Forelimb muscle (tissue), 1 donor: ENCODE results near the gene TRABD2B. TPM values are rescaled to one million over a fixed set of nuclear protein-coding genes. Genes with fewer than 3 reads are reported as not detected.

Experiments
- DNase-seq: peaks from one replicate; pipeline ENCODE4 v3.0.0-alpha.2; 2013; ENCODE audit warnings: low read depth
- polyA plus RNA-seq: library from polyadenylated mRNA; unstranded; fragments of 120-200 nt; gene quantifications from one replicate; pipeline ENCODE4 v1.2.1, GENCODE V29; 2013; ENCODE audit not compliant: insufficient read length

The TRABD2B gene
- polyA plus RNA-seq, 1 donor = 3.8 TPM

DNA sequence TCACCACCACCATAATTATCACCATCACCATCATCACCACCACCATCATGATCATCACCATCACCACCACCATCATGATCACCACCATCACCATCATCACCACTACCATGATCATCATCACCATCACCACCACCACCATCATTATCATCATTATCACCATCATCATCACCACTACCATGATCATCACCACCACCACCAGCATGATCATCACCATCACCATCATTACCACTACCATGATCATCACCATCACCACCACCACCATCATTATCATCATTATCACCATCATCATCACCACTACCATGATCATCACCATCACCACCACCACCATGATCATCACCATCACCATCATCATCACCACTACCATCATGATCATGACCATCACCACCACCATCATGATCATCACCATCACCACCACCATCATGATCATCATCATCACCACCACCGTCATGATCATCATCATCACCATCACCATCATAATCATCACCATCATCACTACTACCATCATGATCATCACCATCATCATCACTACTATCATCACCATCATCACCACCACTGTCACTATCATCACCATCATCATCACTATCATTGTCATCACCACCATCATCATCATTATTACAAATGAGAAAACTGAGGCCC, 60.2 kb downstream of the TRABD2B start:
- no peak for DNase-seq

DNA sequence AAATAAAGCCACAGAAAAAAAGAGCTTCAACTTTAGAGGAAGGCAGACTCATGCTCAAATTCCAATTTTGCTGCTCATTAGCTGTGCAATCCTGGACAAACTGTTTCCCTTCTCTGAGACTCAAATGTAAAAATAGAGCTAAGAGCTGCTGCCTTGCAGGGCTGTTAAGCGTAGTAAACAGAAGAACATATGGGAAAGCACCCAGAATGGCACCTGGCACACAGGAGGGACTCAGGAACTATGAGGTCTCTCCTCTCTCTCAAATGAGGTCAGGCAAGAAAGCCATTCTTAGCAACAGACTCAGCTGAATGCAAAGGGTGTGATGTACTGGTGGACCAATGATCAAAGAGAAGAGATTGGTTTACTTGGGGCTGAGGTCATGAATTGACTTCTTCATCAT, 61.3 kb downstream of the TRABD2B start:
- DNase-seq = no peak

DNA sequence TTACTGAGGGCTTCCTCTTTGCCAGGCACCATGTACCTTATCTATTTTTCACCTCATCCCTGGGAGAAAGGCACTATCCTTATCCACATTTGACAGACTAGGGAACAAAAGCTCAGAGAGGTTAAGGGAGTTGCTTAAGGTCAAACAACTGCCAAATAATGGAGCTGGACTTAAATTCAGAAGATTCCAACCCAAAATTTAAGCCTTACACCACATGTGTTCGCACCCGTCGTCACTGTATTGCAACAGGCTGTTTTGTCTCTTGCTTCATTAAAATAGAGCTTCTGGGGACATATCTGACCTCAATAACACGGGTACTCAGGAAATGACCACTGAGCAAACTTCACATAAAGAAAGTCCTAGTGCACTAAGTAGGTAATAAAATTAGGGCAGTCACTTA, 62.0 kb downstream of the TRABD2B start:
- no peak for DNase-seq

- no peak for DNase-seq
These were observed 62.9 kb downstream of the TRABD2B start for GRCh38 chr1:47934243-47934805.

DNA sequence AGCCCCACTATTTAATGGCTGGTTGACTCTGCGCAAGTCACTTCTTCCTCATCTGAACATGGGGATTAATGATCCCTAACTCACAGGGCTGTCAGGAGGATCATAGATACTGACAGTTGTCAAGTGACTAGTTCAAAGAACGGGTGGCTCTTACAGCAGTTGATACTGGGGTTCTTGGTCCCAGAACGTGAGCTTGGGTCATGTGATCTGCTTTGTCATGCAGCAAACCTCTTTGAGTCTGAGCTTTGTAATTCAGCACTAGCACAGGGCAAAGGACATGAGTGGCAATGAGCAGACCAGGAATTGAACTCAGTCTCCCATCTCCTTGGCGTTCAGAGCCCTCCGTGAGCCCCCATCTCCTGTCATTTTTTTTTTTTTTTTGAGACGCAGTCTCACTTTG, 64.4 kb downstream of the TRABD2B start:
- no peak for DNase-seq

- DNase-seq = no peak
These were observed 65.8 kb downstream of the TRABD2B start for GRCh38 chr1:47931395-47931794.

DNA sequence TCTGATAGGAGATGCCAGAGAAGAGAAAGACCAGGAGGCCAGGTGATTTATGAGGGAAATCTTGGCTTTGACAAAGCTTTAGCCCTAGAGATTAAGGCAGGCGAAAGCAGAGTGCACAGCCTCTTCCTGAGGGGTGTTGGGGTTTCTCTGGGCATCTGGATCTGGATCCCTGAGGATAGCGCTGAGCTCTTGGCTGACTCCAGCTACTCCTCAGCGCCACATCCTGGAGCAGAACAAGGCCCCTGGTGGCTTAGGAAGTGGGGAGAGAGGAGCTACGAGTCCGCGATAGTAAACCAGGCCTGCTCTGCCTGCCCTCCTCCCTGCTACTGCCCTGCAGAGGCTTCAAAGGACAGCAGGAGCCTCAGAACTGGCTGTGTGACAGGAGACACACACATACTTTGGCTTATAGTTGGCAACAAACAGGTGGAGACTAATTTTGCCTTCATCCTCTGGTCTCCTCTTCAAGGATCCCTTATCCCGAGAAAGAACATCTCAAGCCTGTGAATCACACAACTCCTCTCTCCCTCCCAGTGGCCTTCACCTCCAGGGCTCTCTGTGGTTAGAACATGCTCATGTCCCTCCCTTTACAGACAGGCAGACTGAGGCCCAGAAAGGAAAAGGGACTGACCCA, 66.9 kb downstream of the TRABD2B start:
- DNase-seq = no peak

DNA sequence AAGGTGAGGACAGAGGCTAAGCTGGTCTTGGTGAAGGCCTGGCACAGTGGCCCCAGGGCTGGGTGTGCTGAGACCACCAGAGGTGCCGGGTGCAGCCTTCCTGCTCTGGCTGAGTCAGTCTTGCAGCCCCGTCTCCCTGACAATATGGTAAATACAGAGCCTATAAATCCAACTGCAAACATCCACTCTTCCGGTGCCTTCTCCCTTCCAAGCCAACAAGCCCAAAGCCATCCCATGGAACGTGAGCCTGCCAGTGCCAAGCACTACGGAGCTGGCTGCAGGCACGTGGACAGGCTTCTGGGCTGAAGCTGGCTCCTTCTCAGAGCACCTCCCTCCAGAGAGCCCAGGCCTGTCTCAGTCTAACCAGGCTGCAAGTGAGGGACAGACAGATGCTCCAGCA, 70.0 kb downstream of the TRABD2B start:
- no peak for DNase-seq

DNA sequence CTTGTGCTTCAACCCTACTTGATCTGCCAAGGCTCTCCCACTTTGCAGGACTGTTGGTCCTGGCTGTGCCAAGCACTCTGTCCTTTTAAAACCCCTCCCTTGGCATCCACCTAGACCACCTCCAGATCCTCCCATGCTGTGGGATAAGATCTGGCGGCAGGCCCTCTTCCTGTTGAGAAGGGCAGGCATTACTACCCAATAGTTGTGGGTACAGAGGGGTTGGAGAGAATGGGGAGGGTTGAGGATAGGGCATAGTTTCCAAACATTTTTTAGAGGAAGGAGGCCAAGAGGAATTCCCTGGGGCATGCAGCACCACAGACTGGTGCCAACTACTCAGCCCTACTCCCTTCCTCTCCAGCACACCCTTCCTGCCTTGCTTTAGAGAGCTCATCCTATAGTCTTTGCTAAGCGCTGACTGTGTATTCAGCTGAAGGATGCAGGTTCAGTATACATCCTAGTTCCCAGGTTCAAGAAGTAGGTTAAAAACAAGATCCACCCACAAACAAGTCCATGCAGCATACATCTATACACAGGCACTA, 70.7 kb downstream of the TRABD2B start:
- DNase-seq = no peak

DNA sequence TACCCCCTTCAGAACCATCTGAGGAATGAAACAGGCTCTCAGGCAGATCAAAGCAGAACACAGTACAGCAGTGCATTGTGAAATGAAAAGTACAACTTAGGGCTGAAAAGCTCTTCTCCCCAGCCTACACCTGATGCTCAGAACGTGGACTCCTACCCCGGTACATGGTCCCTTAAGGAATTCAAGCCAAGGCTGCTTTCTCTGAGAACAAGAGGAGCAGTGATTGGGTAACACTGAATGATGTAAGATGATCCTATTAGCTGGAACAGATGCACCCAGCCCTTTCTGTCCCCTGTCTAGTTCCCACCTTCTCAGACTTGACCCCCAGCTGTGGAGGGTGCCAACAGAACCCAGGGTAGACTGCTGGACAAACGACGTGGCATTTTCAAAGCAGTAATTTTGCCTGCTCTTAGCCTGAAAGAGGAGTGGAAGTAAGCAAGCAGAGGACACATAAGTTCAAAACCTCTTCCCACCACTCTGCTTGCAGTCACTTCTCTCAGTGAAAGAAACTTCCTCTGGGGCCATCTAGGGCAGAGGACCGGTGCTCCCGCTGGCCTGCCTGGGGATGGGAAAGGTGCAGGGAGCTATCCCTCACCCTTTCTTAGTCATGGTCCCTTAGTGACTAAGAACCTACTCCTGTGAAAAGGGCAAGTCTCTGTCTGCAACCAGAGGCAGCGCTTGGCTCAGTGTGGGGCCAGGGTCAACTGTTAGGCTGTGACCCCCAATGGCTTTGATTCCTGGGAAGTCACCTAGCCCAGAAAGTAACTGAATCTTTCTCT, 72.7 kb downstream of the TRABD2B start:
- DNase-seq = no peak

DNA sequence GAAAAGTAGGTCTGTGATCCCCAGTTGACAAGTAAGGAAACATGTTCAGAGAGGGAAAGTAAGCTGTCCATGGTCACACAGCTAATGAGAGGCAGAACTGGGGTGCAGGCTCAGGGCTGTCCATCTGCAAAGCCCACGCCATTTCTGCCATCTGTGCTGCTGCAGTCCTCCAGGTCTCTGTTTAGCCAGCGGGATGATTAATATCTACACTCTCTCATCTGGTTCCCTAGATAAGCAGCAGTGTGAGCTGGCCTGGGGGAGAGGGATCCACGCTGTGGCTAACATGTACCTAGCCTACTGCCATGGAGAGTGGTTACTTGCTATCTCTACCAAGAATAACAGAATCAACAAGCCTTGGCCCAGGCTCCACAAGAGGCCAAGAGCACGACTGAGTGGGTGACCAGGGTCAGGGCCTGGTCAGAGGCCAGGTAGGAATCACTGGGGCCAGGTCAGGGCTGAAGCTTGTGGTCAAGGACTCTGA, 75.2 kb downstream of the TRABD2B start:
- DNase-seq = no peak

DNA sequence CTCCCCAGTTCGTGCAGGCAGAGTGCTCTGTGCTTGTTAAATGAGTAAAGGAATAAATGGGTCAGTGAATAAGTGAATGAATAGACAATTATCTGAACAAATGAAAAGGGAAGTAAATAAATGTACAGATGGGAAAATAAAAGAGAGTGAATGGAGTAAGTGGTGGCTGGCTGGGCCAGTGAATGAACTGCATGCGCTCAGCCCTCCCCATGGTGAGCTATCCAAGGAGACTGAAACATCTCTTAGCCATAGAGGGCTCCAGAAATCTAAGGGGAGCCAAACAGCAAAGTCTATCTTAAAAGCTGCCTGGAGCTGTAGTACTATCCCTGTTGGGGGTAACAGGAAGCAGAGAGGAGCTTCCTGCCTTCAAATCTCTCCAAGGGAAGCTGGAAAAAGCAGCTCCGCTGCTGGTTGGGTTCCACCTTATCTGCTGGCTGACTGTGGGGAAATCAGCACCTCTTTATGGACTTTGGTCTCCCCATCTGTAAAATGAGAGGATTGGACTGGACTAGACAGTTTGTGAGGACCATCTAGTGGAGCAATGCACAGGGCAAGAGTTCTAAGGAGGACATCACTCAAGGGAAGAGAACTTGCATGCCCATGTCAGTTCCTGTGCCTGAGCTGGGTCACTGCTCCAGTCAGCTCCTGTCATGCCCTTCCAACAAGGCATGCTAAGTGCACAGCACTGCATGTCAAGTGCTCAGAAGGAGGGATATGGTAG, 77.9 kb downstream of the TRABD2B start:
- no peak for DNase-seq

- no peak for DNase-seq
These were observed 78.8 kb downstream of the TRABD2B start for GRCh38 chr1:47918257-47918867.

DNA sequence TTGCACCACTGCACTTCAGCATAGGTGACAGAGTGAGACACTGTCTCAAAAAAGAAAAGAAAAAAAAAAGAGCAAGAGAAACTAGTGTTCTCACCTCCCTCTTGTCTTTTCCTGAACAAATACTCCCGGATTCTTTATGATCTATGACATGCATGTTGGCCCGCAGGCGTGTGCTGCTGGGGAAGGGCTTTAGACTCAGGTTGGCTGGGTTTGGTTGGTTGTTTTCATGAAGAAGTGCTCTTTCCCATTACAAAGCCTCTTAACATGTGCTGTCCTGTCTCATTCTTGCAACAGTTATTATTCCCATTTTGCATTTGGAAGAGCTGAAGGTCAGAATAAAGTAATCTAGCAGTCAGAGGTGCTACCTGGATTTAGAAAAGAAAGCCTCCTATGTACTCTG, 79.5 kb downstream of the TRABD2B start:
- DNase-seq = no peak

DNA sequence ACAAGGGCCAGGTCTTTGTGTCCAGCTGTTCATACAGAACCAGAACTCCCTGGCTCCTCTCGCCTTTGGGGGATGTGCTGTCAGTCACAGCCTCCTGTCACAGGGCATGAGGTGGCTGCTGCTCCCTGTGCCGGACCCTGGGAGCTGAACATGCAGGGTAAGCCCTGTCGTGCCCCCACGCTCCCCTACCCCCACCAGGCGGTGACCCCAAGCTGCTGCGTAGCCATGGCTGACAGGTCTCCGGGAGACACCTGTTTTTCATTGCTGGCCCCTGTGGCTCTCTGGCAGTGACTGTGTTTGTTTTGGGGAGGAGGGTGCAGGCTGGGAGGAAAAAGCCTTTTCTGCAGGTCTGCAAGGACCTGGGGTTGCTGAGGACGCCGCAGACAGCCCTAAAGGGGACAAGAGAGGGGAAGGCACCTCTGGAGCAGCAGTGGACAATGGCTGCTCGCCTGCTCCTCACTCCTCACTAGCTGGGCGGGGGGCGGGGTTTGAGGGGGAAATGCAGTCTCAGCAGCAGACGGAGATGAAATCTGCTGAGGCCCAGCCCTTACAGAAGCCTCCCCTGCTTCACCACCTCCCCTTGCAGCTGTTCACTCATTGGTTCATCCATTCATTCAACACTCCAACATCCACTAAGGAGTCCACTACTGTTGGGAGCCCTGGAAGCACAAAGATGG, 81.4 kb downstream of the TRABD2B start:
- no peak for DNase-seq

DNA sequence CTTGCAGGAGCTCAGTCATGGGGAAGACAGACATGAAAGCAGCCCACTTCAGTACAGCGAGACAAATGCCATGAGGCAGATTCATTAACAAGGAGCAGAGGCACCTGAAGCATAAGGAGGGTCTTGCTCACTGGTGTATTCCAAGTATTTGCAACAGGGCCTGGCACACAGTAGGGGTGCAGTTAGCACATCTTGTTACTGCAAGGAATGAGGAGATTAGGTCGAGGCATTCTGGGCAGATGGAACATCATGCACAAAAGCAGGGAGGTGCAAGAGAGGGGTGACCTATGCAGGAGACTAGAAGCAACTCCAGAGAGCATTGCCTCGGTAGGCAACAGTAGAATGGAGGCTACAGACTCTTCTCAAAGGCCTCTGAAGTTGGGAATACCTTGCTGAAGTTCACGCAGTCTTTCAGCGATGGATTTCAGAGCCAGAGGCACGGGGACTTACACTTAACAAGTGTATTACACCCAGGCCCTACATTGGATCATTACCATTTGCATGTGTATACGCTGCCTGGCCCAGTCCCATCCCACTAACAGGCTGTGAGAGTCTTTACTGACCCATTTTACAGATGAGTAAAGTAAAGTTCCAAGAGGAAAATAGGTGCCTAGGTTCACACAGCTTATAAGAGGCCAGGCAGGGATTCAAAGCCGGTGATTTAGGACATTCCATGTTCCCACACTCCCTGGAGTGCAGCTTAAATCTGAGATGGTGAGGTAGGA, 82.1 kb downstream of the TRABD2B start:
- DNase-seq = no peak

DNA sequence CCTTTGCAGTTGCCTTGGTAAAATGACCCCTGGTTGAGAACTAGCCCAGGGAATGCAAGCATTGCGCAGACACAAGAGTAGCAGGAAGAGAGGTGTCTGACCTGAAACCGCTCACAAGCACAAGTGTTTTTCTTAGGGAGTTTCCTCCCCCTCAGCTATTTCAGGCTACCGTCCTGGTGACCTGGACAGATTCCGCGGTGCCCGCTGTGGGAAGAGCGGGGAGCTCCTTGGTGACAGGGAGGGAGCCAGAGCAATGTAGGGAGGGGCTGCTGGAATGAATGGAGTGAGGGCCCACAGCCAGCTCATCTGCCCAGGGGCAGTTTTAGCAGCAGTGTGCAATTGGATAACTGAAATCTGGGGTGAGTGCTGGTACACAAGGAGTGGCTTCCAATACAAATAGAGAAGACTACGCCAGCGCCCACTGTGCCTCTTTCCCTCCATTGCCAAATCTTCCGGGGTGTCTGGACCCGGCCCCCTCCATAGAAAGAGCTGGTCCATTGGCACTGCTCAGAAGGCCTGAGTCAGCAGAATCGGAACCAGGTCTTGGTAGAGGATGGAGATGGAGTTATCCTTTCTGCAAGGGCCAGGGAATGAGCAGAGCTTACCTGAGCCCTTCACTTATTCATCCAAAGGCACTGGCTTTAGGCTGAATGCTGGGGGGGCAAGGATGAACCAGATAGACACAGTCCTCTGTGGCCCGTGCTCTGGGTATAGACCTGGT, 82.8 kb downstream of the TRABD2B start:
- DNase-seq = no peak

GRCh38 chr1:47913225-47913823, 83.9 kb downstream of the TRABD2B start:
- DNase-seq = no peak

GRCh38 chr1:47912756-47913155, 84.4 kb downstream of the TRABD2B start:
- DNase-seq = no peak
